GM10847 (cell line): ENCODE results near the gene LMBR1.

ENCODE experiments used
- POLR2A ChIP-seq: IDR thresholded peaks from 2 replicates; pipeline ENCODE4 v1.6.1; 2011; ENCODE audit not compliant: insufficient read length; ENCODE audit errors: extremely low read depth

Gene LMBR1

DNA sequence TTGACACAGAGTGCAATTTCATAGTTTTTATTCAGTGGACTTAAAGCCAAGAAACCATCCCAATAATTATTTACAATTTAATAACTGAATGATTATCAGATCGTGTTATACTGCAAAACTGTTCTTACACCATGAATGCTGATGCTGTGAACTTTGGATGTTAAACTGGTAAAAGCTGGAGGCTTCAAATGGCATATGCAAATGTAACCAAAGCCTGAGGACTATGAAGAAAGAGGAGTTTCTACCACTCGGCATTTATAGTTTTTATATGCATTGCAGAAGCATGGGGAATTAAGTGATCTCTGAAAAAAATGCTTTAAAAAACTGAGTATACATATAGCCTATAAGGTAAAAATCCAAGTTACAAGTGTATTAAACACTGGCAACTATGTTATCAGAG, 210.1 kb downstream of the LMBR1 start:
- TF ChIP-seq POLR2A = no peak

GRCh38 chr7:156680281-156680680, 212.7 kb downstream of the LMBR1 start:
- no peak for TF ChIP-seq POLR2A

DNA sequence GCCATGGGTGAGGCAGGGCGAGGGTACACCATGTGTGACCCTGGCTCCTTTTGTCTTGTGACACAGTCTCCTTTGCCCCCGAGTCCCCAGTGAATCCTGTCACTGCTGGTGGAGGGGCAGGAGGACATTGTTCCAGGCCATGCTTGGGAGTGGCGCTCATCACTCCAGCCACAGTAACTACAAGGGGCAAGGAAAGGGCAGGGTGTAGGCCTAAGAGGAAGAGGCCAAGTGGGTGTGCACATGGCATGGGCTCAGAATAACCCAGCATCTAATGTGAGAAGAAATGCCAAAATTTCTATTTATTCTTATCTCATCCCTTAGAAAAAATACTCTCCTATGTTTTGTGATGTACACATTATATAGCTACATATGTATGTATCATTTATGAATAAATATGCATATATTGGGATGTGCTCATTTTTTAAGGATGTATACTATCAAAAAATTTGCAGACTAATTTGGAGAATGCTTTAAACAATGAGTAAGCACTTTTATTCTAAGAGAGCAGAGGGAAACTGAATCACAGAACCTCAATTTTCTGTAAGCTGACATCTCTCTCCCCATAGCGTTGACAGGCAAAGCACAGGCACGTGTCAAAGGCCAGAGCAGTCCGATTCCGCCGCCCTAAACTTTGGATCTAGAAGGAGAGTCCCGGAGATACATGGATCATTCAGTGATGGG, 215.5 kb downstream of the LMBR1 start:
- TF ChIP-seq POLR2A = no peak

DNA sequence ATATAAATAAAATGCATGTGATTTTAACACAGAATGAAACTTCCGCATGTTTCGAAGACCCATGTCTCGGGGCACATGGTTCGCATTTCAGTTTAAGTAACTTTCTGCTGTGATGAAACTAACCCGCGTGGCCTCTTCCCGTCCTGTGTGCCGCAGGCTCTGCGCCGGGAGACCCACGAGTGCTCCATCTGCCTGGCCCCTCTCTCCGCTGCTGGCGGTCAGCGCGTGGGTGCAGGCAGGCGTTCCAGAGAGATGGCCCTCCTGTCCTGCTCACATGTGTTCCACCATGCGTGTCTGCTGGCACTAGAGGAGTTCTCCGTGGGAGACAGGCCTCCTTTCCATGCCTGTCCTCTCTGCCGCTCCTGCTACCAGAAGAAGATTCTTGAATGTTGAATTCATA, 216.7 kb downstream of the LMBR1 start:
- no peak for TF ChIP-seq POLR2A

DNA sequence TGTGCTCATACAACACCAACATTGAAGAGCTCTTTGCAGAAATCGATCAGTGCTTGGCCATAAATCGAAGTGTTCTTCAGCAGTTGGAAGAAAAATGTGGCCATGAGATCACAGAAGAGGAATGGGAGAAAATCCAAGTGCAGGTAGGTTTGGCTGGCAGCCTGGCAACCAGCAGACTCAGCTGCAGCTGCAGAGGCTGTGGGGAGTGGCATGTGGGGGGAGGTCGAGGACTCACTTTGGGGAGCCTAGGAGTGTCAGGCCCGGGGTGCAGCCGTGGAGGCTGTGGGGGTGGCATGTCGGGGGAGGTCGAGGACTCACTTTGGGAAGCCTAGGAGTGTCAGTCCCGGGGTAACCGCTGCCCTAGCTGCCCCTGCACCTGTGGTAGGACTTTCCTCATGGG, 217.3 kb downstream of the LMBR1 start:
- no peak for TF ChIP-seq POLR2A

DNA sequence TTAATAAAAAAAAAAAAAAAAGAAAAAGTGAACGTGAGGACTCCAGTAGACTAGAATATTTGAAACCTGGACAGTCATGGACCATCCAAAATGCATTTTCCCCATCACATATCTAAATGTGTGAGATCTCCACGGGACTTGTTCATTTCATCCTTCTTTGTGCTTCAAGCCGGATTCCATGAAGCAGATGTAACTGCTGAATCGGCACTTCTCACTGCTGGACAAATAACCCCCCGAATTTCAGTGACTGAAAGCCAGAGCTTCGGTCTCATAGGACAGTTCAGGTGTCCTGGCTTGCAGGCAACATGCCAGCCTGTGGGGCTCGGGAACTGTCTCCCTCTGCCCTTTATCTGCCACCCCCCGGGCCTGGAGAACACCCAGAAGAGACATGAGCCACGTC, 219.1 kb downstream of the LMBR1 start:
- no peak for TF ChIP-seq POLR2A

GRCh38 chr7:156673454-156673853, 219.5 kb downstream of the LMBR1 start:
- TF ChIP-seq POLR2A = no peak

DNA sequence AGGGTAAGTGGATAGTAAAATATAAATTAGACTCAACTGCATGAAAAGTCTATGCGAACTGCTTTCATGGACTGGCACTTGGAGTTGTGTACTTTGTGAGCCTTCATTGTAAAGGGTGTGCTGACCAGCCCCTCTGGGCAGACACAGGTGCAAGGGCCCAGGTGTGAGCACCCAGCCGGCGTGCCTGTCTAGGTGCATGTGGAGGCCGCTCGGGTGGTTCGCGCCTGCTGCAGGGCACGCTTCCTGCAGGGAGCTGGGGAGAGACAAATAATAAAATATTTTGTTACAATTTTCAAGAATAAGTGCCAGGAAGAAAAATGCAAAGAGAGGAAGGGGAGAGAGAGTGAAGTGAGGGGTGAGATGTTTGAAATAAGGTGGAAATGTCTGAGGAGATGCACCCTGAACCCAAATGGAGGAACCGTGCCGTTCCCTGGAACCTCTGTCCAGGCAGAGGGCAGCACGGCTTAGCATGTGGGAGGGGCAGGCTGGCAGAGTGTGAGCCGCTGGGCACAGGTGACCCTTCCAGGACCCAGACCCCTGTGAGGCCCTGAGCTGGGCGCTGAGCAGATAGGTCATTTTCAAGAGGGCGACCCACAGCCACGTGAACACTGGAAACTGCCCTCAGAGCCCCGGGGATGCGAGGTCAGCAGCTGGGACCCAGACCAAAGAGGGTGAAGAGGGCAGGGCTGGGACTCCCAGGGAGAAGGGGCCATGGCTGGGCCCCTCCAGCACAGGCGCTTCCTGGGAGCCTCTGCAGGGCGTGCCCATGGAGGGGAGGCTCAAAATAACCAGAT, 223.8 kb downstream of the LMBR1 start:
- TF ChIP-seq POLR2A = no peak

DNA sequence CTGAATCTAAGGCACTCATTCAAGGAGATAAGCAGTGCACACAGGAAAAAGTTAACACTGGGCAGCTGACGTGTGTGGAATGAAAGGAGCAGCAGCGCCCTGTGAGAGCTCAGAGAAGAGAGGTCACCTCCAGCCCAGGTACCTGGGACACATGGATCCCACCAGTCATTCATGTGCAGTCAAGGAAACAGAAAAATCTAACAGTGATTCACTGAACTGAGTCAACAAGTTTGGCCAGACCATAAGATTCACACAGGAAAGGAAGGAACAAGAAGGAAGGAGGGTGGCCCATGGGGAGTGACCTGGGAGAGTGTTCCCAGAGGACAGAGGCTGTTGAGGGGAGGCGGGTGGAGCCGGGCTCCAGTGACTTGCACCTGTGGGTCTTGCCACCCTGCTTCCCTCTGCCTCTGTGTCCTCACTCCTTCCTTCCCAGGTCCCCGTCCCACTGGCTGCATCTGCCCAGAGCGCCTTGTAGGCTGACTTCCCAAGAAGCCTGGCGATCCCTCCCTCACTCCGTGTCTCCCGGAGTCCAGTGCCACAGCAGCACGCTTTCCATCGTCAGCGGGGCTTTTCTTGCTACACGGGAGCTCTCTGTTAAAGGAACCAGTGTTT, 224.7 kb downstream of the LMBR1 start:
- no peak for TF ChIP-seq POLR2A

DNA sequence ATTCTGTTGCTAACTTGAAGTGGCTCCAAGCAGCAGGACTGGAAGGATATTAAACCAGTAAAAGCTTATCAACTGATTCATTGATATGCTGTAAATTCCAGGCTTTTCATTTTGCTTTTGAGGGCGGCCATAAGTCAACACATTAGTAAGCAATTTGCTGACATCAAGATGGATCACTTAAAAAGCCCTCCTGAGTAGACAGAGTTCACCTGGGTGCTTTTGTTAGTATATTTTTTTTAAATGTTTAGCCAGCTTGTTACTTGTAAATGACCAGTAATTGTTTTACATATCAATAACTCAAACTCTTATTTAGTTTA, 225.9 kb downstream of the LMBR1 start:
- no peak for TF ChIP-seq POLR2A

DNA sequence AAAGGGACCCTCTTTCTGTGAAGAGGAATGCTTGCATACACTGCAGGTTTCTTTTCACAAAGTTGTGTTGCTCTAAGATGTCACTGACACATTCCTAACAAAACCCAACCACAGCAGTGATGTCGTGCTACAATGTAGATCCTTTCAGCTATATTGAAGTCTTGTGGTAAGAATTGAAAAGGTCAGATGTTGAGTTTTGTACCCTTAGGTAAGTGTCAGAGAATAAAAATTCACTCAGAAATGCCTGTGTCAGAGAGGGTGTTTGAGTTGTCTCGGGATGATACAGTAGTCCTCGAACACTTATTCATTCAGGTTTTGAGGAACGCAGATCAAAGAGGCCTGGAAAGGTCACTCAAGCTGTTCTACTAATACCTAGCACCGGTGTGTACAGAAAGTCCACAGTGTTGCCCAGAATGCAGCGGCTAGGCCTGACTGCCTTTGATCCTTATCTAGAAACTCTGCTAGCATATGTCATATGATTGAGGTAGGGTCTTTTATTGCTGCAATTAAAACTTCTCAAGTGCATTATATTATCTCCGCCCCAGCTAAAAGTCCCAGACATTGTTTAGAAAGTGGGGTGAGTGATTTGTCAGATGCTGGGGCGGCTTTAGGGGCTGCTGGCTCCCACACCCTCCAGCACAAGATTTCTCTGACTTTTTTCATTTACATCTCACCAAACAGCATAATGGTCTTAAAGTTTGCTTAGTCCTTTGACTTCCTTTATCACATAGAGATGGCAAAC, 226.4 kb downstream of the LMBR1 start:
- no peak for TF ChIP-seq POLR2A

DNA sequence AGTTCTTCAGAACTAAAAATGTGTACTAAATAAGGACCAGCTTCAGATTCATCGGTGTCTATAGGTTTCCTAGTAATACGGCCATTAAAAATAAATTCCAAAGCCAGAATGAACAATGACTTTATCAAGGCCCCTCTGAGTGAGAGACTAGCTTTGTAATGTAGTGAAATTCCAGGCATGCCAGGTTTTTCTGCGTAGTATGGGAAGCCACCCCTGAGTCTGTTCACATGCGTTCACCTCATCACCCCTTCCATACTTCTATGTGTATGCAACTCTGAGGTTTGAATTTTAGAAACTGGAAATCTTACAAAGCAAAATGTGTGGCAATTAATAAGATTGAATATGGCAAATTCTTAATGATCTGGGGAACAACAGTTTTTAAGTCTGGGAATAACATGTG, 227.9 kb downstream of the LMBR1 start:
- no peak for TF ChIP-seq POLR2A

DNA sequence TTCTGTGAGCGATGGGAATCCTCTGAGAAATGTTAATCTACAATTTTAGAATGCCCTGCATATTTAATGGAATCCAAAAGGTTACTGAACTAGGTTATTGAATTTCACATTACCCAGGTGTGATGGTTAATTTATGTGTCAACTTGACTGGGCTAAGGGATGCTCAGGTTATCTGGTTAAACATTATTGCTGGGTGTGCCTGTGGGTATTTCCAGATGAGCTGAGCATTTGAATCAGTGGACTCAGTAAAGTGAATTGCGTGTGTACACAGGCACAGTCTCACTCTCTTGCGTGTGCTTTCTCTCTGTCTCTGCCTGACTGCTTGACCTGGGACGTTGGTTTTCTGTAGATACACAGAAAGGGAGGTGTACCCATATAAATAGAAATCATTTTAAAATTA, 230.7 kb downstream of the LMBR1 start:
- TF ChIP-seq POLR2A = no peak

DNA sequence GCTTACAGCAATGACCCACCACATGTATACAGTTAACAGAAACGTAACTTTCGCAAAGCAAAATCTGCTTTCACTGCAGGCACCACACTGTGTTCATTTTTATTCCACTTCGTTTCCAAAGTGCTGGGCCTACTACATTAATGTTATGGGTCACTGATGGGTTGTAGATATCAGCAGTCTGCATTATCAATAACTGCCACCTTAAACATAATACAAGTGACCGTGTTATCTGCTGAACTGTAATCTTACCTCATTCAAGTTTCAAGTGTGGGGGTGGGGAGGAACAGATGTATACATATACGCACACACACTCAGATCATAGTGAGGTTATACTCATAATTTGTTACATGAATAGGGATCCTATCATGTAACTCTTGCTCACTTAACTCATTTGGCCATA, 231.3 kb downstream of the LMBR1 start:
- no peak for TF ChIP-seq POLR2A

GRCh38 chr7:156659961-156660360, 233.0 kb downstream of the LMBR1 start:
- no peak for TF ChIP-seq POLR2A

GRCh38 chr7:156659203-156659602, 233.8 kb downstream of the LMBR1 start:
- no peak for TF ChIP-seq POLR2A
